HG03280 (cell line): Measurements from ENCODE around the gene NKX3-2.

Source experiments
- ATAC-seq: cut with Tn5 transposase; IDR thresholded peaks from one replicate; pipeline ENCODE4 v1.9.1; 2021; ENCODE audit warnings: mild to moderate bottlenecking, moderate library complexity; ENCODE audit not compliant: unreplicated experiment

Gene NKX3-2

GRCh38 chr4:13546142-13546940, 2.0 kb upstream of the NKX3-2 start:
- ATAC-seq, result no peak

- no peak for ATAC-seq
Observed at GRCh38 chr4:13545394-13545808, 1.1 kb upstream of the NKX3-2 start.

- peak; percentile 56 for ATAC-seq
Observed at GRCh38 chr4:13544606-13545393, 492 bp upstream of the NKX3-2 start.

GRCh38 chr4:13543032-13543838, 1.1 kb downstream of the NKX3-2 start:
- ATAC-seq, result no peak

- no peak for ATAC-seq
Observed at GRCh38 chr4:13542577-13543031, 1.7 kb downstream of the NKX3-2 start.

- ATAC-seq, result no peak
Observed at GRCh38 chr4:13541720-13542576, 2.4 kb downstream of the NKX3-2 start.

- no peak for ATAC-seq
Observed at GRCh38 chr4:13541176-13541604, 3.1 kb downstream of the NKX3-2 start.

GRCh38 chr4:13540446-13541175, 3.7 kb downstream of the NKX3-2 start:
- ATAC-seq, result no peak

- no peak for ATAC-seq
Observed at GRCh38 chr4:13539619-13540445, 4.5 kb downstream of the NKX3-2 start.

- no peak for ATAC-seq
Observed at GRCh38 chr4:13539047-13539618, 5.2 kb downstream of the NKX3-2 start.

GRCh38 chr4:13538427-13538973, 5.8 kb downstream of the NKX3-2 start:
- ATAC-seq, result no peak

GRCh38 chr4:13537832-13538177, 6.5 kb downstream of the NKX3-2 start:
- no peak for ATAC-seq

- ATAC-seq, result no peak
Observed at GRCh38 chr4:13537011-13537831, 7.1 kb downstream of the NKX3-2 start.

- no peak for ATAC-seq
Observed at GRCh38 chr4:13536607-13537006, 7.7 kb downstream of the NKX3-2 start.

GRCh38 chr4:13535708-13536361, 8.5 kb downstream of the NKX3-2 start:
- no peak for ATAC-seq

GRCh38 chr4:13535118-13535517, 9.2 kb downstream of the NKX3-2 start:
- no peak for ATAC-seq
